GM18498 (cell line): ENCODE measurements around the gene FAAP24.
"Not testable (repeated sequence)": the region's sequence is repeated elsewhere in the genome, so short reads cannot be mapped to it uniquely, and the experiment has no call there.

ENCODE experiments used
- ATAC-seq: cut with Tn5 transposase; IDR thresholded peaks from one replicate; pipeline ENCODE4 v1.9.1; 2021; ENCODE audit warnings: mild to moderate bottlenecking, moderate library complexity; ENCODE audit not compliant: unreplicated experiment

The FAAP24 gene

GRCh38 chr19:32997716-32998355 is 25.8 kb downstream of the FAAP24 start:
- ATAC-seq, result no peak

GRCh38 chr19:32998722-32999121 is 26.7 kb downstream of the FAAP24 start:
- ATAC-seq, result no peak

- no peak for ATAC-seq
These were observed 28.5 kb downstream of the FAAP24 start for GRCh38 chr19:33000510-33000909.

- ATAC-seq, result no peak
These were observed 28.9 kb downstream of the FAAP24 start for GRCh38 chr19:33000910-33001309.

GRCh38 chr19:33002126-33002865 is 30.3 kb downstream of the FAAP24 start:
- ATAC-seq, result not testable (repeated sequence)

- not testable (repeated sequence) for ATAC-seq
These were observed 31.5 kb downstream of the FAAP24 start for GRCh38 chr19:33003424-33004024.

- no peak for ATAC-seq
These were observed 33.4 kb downstream of the FAAP24 start for GRCh38 chr19:33005440-33005839.

GRCh38 chr19:33008738-33009137 is 36.7 kb downstream of the FAAP24 start:
- ATAC-seq, result no peak

GRCh38 chr19:33010891-33011290 is 38.8 kb downstream of the FAAP24 start:
- not testable (repeated sequence) for ATAC-seq

- no peak for ATAC-seq
These were observed 50.6 kb downstream of the FAAP24 start for GRCh38 chr19:33022472-33023116.

- no peak for ATAC-seq
These were observed 52.4 kb downstream of the FAAP24 start for GRCh38 chr19:33024398-33024797.

- not testable (repeated sequence) for ATAC-seq
These were observed 53.6 kb downstream of the FAAP24 start for GRCh38 chr19:33025468-33026238.

- not testable (repeated sequence) for ATAC-seq
These were observed 54.6 kb downstream of the FAAP24 start for GRCh38 chr19:33026602-33027001.
